Measurements from ENCODE around the gene KLF2.

DNA sequence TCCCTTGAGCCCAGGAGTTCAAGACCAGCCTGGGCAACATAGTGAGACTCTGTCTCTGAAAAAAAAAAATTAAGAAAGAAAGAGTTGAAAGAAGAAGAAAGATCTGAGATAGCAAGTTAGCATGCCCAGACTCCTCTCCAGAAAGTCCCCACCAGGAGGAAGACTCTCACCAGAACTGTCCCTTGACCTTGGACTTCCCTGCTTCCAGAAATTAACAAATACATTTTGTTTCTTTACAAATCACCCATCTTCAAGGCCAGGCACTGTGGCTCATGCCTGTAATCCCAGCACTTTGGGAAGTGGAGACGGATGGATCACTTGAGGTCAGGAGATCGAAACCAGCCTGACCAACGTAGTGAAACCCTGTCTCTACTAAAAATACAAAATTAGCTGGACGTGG lies 44.3 kb upstream of the KLF2 start:
- TF ChIP-seq, protein P1, sequence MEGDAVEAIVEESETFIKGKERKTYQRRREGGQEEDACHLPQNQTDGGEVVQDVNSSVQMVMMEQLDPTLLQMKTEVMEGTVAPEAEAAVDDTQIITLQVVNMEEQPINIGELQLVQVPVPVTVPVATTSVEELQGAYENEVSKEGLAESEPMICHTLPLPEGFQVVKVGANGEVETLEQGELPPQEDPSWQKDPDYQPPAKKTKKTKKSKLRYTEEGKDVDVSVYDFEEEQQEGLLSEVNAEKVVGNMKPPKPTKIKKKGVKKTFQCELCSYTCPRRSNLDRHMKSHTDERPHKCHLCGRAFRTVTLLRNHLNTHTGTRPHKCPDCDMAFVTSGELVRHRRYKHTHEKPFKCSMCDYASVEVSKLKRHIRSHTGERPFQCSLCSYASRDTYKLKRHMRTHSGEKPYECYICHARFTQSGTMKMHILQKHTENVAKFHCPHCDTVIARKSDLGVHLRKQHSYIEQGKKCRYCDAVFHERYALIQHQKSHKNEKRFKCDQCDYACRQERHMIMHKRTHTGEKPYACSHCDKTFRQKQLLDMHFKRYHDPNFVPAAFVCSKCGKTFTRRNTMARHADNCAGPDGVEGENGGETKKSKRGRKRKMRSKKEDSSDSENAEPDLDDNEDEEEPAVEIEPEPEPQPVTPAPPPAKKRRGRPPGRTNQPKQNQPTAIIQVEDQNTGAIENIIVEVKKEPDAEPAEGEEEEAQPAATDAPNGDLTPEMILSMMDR (conservative IDR thresholded peaks at IDR 0.05; ENCODE audit: low read depth, low read length), result no peak
- TF ChIP-seq EZH2phosphoT487 (IDR thresholded peaks at IDR 0.05; ENCODE audit: borderline replicate concordance, low read length), result no peak

Measured in PC-3 (cell line).